ENCODE data around the gene LRRC4B.
A peak's percentile ranks its signal among the peaks of the same experiment; 100 is the strongest.
"Not testable (repeated sequence)": the region's sequence is repeated elsewhere in the genome, so short reads cannot be mapped to it uniquely, and the experiment has no call there.

Gene LRRC4B

DNA sequence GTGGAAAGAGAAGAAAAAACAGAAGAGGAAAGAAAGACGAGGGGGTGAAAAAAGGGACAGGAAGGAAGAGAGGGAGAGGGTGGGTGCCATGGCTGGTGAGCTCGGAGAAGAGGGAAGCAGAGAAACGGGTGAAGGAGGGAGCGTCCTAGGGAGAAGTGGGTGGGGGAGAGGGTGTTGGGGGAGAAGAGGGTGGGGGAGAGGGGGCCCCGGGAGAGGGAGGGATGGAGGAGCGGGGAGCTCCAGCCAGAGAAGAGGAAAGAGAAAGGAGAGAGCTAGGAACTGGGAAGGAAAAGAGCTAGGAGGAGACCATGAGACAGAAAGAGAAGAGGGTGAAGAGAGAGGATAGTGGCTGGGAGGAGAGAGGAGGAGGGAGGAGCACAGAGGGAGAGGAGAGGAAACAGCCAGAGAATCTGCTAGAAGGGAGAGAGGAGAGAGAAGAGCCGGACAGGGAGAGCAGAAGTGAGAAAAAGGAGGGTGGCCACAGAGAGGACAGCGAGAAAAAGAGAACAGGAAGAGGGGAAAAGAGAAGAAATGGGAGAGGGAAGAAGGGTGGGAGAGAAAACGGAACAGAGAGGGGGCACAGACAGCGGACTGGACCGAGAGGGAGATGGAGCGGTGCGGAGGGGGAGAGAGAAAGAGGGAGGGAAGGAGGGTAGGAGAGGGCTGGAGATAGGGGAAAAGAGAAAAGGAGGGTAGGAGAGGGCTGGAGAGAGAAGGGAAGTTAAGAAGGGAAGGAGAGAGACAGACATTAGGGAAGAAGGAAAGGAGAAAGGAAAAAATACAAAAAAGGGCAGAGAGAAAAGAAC, 79.6 kb downstream of the LRRC4B start:
- DNase-seq: peak in 1 of 51 donors; percentile 17

DNA sequence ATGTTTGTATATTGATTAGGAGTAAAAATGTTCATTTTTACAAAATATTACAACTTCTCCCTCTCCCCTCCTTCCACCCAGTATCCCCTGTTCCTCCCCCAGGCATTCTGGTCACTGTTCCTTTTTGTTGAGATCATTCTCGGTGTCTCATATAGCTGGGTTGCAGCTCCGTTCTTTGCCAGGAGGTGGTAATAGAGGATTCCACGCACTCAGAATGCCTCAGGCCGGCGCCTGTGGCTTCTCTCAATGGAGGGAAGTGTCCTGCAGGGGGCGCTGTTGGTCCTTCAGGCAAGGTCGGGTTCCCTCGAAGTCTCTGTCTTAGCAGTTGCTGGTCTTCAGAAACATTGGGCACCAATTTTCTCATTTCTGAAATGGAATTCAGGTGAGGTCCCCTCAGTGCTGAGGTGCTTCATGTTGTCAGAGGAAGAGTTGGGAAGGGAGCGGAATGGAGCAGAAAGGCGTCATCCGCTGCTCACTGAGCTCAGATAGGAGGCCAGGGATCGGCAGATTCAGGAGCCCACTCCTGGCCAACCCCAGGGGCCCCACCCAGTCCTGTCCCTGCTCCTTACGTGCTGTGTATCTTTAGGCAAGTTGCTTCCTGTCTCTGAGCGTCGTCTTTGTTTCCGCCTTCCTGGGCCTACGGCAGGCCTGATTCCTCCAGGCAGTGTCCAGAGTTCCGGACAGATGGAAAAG, 81.3 kb downstream of the LRRC4B start:
- peak in 9 of 51 donors; percentile 11 to 54 (median 21) for DNase-seq

DNA sequence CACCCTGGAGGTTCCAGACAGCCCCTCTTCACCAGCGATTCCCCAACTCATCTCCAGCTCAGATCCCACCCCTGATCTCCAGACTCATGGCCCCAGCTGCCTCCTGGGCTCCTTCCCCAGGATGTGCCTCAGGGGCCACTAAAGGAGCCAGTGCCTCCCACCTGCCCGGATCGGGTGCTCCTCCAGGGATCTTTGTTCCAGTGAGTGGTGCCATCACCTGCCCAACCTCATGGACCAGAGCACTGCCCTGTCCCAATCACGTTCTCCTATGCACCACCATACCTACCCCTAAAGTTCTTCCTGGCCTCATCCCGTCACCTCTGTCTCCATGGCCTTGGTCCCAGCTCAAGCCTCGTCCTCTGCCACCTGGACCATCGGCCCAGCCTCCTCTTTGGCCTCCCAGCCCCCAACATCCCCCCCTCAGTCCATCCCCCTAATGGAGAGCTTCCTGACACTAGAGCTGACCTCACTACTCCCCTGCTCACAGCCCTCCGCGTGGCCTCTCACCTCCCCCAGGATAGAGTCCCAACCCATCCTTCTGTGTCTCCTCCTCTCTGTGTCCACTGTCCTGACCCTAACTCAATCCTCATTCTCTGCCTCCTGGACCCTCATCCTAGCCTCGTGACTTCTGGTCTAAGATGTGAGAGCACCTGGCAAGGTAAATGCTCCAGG, 82.8 kb downstream of the LRRC4B start:
- DNase-seq: no peak

DNA sequence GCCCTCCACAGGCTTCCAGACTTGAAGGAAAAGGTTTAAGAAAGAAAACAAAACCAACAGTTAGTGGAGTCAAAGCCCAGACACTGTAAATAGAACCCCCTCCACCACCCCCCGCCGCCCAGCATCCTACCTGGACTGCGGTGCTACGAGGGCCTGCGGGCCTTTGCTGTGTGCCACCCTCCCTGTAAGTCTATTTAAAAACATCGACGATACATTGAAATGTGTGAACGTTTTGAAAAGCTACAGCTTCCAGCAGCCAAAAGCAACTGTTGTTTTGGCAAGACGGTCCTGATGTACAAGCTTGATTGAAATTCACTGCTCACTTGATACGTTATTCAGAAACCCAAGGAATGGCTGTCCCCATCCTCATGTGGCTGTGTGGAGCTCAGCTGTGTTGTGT, 85.3 kb downstream of the LRRC4B start:
- no peak for DNase-seq

DNA sequence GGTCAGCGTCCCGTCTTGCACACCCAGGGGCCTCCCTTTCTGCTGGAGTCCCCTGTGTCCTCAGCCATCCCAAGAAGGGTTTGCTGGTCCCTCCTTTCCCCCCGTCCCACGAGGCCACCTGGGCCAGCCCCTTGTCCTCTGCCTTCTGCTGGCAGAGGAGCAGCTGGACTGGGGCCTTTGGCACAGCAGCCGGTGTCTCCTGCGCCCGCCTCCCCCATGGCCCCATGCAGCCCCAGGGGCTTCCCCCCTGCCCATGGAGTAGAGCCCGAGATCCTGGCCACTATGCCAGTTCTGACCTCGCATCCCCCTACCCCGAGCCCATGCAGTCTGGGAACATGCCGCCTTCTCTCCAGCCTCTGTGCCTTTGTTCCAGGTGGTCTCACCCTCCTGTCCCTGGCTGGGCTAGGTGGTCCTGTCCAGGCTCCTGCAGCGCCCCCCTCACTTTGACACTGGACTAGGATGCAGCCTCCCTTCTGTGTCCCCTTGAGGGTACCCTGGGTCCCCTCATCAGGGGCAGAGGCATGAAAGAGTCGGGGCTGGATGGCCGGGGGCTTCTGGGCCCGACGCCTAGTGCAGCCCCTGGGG, 85.9 kb downstream of the LRRC4B start:
- no peak for DNase-seq

DNA sequence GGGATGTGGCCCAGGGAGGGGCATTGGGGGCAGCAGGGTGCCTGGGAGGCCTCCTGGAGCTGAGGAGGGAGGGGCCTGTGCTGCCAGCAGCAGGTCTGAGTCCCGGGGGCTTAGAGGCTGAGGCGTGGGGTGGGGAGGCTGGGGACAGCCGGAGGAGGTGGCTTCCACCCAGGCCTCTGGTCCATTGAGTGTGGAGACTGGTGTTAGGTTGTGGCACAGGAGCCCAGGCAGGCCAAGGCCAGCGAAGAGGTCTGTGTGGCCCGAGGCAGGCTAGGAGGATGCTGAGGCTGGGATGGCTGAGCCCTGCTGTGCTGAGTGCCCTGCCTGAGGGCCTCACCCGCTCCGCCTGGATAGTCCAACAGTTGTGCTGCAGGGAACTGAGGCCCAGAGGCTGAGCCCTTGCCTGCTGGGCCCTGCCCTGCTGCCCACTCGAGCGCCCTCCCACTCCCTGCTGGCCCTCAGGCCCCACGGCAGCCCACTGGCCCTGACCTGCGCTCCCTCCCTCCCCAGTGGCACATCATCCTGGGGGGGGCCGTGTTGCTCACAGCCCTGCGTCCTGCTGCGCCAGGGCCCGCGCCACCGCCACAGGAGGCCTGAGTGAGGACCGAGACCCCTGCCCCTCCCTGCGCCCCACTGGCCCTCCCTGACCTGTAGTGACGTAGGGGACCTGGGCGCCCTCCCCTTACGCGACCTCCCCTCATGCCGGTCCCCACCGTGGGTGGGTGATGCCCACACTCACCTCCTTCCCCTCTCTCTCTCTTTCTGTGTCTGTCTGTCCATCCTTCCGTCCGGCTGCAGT, 86.7 kb downstream of the LRRC4B start:
- no peak for DNase-seq

DNA sequence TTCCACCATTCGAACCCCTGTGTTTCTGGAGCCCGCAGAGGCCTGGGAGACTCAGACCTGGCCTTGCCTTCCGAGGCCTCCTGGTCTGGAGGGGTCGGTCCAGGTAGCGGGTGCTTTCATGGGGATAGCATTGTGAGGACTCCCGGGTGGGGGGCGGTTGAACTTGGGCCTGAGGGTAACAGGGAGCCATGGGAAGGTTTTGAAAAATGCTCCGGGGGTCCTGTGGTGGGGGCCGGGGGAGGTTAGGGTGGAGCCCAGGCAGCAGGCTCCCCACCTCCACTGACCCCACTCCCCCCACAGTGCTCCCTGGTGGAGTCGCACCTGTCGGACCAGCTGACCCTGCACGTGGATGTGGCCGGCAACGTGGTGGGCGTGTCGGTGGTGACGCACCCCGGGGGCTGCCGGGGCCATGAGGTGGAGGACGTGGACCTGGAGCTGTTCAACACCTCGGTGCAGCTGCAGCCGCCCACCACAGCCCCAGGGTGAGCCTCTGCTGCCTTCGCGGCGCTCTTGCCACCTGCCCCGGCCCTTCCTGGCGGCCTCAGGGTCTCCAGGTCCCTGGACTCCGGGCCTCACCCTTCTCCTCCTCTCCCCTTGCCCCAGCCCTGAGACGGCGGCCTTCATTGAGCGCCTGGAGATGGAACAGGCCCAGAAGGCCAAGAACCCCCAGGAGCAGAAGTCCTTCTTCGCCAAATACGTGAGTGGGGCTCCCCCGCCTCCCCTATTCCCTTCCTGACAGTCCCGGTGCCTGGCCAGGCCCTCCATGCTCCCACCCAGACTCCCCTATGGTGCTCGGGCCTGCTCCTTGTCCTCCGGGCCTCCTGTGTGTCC, 87.7 kb downstream of the LRRC4B start:
- no peak for DNase-seq

DNA sequence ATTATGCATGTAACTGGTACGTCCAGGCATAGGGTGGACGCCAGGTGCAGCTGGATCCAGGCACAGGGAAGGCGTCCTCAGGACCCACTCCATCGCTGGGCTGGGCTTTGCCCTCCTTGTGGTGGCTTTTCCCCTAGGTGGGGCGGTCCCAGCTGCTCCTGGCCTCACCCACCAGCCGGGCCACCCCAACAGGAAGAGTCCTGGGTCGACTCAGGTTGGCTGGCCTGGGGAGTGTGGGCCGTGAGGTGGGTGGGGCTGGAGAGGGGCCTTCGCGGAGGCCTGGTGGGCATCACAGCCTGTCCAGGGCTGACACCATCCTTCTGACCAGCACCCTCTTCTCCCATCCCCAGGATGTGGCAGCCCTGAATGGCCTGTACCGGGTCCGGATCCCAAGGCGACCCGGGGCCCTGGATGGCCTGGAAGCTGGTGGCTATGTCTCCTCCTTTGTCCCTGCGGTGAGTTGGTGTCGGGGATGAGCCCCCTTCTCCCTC, 88.4 kb downstream of the LRRC4B start:
- DNase-seq: no peak

DNA sequence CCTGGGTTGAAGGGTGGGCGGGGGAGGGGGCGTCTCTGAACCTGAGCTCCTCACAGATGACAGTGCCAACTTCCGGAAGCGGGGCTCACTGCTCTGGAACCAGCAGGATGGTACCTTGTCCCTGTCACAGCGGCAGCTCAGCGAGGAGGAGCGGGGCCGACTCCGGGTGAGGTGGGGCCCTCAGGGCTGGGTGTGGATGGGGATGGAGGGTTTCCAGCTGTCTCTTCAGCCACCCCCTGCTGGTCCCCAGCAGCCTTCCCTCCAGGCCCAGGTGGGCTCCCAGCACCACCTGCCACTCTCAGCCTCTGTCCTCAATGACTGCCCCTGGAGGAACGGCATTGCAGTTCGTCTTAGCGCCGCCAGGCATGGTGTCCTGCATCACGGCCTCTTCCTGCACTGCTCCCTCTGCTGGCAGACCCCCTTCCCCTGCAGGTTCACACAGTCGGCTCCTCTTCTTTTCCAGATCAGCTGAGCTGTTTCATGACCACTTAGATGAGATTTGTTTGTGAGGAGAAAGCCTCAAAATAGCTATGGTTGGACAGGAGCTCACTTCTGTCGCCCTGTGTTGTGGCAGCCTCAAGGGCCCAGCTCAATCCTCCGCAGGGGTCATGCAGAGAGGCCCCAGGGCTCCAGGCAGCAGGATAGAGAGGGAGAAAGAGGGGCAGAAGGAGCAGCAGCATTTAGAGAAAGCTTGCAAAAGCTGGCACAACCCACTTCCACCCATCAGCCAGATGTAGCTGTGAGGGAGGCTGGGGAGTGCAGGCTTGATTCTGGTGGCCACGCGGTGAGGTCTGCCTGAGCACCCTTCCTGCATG, 89.1 kb downstream of the LRRC4B start:
- peak in 11 of 51 donors; percentile 9 to 48 (median 17) for DNase-seq

DNA sequence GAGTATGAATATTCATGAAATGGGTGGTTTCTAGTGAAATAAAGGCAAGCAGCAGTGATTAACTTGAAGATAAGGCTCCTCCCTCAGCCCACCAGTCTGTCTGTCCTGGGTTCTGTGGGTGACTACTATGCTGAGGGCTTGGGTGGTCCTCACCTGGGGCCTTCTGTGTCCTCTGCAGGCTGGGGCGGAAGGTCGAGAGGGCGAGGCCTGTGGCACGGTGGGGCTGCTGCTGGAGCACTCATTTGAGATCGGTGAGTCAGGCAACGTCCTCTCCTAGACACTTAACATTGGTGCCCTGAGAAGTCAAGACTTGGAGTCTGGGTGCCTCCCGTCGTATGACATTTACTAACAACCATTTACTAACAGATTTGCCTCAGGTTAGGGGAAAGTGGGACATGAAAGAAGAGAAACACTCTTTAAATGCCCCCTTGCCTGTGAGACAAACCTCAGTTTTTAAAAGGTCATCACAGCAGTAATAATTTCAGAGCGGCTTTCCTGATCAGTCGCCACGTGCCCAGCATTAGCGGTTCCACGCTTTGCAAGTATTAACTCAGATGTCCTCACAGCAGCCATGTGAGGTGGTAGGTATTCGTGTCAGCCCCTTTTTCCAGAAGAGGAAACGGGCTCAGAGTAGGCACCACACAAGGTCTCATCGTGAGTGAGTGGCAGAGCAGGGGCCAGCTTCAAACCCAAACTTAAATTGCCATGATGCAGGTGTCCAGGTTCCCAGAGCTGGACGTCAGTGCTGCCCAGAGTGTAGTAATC, 90.3 kb downstream of the LRRC4B start:
- no peak for DNase-seq

DNA sequence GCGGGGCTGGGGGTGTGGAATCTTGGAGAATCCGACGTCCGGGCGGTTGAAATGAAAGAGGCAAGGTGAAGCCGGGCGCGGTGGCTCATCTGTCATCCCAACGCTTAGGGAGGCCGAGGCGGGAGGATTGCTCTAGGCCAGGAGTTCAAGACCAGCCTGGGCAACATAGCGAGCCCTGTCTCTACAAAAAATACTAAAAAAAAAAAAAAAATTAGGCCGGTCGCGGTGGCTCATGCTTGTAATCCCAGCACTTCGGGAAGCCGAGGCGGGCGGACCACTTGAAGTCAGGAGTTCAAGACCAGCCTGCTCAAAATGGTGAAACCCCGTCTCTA, 91.4 kb downstream of the LRRC4B start:
- no peak for DNase-seq

DNA sequence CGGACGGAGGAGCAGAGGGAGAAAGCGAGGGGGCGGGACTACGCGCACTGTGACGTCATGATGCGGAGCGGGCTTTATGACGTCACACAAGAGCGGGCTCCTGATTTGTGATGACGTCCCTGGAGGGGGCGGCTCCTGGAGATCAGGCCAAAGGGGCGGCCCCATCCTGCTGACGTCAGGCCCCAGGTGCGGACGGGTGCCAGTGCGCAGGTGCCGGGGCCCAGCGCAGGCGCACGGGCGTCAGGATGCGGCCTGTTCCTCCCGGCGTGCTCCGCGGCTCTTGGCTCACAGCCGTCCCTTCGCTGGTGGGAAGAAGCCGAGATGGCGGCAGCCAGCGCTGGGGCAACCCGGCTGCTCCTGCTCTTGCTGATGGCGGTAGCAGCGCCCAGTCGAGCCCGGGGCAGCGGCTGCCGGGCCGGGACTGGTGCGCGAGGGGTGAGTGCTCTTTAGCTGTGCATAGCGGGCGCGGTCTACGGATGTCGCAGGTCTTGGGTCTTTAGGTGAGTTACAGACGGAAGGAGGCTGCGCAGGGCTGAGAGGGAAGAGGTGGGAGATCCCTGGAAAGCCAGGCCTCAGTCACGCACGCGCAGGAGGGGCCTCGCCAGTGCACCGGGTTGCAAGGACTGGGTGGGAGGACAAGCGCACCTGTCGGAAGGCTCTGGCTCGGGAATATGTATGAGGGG, 91.9 kb downstream of the LRRC4B start, which contains the start of the genes EMC10 and GARIN5A:
TSS of gene EMC10 (plus strand) at position 284 of the 683 bp plus-strand sequence. CDS start at position 322, 38 bp downstream.
TSS of gene GARIN5A (minus strand) at position 625 of the 683 bp plus-strand sequence. CDS start at position 165, 460 bp downstream.
- DNase-seq: peak; percentile 34 to 96 (median 86)

DNA sequence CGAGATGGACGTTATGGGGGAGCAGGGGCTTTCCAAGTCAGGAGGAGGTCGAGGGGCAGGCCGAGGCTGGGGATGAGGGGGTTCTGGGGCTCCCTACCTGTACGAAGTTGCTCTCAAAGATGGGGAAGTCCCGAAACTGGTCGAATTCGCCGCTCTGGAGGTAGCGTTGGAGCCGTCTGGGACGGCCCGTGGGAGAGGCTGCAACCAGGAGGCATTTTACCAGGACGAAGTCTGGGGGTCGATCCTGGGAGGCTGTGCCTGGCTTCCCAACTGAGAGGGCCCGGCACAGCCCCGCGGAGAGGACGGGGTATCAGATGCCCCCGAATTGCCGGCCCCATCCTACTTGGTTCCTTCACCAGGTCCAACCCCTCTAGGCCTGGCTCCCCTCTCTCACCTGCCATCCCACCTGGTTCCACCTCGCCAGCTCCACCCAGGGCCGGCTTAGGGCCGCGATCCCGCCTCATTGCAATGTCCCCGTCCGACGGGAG, 92.5 kb downstream of the LRRC4B start:
- no peak for DNase-seq

DNA sequence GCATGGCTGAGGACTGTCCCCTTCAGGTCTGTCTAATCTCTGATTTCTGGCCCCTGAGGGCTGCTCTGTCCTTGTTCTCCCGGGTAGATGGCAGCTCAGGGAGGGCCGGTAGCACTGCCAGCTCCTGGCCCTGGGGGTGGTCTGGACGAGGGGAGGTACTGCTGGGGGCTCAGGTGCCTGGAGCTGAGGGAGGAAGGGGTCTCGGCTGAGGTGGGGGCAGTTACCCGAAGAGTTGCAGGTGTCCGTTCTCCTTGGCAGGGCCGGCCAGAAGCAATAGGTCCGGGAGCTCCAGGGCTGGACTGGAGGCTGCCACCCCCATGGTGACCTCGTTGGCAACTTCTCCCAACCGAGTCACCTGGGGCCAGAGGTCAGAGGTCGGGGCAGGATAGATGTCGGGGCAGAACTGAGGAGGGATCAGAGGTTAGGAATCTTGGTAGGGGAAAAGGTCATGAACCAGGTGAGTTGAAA, 93.1 kb downstream of the LRRC4B start:
- DNase-seq: no peak

DNA sequence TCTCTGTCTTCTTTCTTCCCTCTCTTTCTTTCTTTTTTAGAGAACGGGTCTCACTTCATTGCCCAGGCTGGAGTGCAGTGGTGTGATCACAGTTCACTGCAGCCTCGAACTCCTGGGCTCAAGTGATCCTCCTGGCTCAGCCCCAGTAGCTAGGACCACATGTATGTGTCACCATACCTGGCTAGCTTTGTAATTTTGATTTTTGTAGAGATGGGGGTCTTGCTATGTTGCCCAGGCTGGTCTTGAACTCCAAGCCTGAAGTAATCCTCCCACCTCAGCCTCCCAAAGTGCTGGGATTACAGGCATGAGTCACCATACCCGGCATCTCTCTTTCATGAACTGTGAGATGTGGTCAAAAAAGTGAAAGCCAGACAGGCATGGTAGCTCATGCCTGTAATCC, 94.9 kb downstream of the LRRC4B start:
- DNase-seq: not testable (repeated sequence)

DNA sequence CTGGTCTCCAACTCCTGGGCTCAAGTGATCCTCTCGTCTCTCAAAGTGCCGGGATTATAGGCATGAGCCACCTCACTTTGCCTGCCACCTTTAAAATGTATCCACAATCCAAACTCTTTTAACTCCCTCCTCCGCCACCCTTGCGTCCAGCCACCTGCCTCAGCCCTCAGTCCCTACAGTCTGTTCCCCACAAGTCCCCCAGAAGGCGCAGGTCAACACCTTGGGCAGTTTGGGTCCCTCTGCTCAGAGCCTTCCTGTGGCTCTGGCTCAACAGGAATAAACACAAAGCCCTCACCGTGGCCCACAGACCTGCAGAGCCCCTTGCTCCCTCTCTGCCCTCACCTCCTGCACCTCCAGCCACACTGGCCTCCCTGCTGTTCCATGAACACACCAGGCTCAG, 99.4 kb downstream of the LRRC4B start:
- no peak for DNase-seq

DNA sequence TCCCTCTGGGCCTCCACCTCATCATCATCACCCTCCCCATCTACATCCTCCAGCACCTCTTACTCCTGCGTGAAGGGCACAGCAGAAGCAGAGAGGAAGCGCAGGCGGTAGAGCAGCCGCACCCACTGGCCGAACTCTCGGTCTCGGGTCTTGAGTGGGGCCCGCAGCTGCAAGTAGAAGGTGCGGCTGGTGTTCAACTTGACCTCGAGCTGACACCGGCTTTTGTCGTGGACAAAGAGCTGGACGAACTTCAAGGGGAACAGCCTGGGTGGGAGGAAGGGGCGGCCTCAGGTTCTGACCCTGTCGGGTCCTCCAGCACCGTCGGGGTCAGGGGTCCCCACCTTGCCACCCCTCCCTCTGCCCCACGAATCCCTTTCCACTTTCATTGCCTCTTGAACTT, 100.7 kb downstream of the LRRC4B start:
- no peak for DNase-seq

All from hypothalamus (tissue), 51 donors.